ENCODE data around the gene ZSCAN5A.
"Not testable (repeated sequence)": the region's sequence is repeated elsewhere in the genome, so short reads cannot be mapped to it uniquely, and the experiment has no call there.

ZSCAN5A gene

DNA sequence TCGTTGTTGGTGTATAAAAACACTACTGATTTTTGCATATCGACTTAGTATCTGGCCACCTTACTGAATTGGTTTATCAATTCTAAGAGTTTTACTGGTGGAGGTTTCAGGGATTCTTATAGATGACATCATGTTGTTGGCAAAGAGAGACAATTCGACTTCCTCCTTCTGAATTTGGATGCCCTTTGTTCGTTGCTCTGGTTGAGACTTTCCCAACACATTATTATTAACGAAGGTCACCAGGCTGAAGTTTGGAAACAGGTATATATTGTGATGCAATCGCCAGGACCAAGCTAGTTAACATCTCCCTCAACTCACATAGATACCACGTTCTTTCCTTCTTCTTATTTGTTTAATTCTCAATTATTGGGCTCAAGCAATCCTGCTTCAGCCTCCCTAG lies 115.0 kb downstream of the ZSCAN5A start:
- no peak for DNase-seq

DNA sequence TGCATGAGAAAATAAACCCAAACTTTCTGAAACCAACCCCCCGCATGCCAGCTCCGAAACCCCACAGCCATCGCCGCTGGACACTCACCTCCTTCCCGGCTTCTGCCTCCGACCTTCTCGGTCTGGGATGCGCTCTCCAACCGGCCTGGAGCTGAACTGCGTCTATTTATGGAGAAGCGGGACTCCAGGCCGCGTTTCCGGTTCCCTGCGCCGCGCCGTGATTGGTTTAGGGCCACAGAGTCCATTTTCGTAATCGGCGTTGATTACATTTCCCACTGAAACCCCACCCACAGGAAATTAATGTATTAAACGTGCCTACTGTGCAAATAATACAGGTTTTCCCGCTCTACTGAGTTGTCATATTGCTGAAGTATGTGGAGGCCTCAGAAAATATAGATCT lies 117.0 kb downstream of the ZSCAN5A start, which contains the start of gene ZSCAN5B:
ZSCAN5B (minus strand) TSS at position 138 of the 400 bp plus-strand sequence. CDS start 4,731 bp downstream, outside the sequence.
- not testable (repeated sequence) for DNase-seq

- no peak for DNase-seq
Measured at GRCh38 chr19:56193981-56194640, 120.5 kb downstream of the ZSCAN5A start.

DNA sequence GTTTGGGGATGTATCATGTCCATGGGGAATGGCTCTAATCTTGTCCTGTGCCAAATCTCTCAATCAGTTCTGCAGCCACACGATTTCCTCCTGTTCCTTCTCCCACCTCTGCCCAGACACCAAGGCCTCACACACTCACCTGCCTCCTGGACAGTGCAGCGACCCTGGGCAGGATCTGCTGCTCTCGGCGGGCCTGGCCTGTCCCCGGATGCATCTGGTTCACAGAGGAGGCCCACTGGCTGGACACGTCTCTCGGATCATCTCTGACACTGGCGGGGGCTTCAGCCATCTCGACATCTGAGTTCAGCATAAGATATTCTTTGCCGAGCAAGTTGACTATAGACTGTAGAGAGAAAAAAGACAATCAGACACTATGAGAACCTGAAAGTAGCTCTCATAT lies 122.9 kb downstream of the ZSCAN5A start:
- no peak for DNase-seq

DNA sequence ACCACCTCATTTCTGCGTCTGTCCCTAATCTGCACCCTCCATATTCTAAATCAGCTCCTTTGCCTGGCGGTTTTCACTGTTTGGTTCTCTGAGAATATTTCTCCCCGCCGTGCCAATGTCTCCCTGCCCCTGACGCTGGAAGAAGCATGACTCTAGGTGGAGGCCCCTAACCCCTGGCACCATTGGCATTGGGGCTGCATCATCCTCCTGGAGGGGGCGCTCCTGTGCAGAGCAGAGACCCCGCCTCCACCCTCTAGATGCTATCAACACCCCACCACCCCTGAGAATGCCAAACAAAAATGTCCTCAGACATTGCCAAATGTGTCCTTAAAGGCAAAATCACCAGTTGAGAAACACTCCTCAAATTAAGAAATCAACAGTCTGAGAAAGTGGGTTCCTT lies 123.5 kb downstream of the ZSCAN5A start:
- no peak for DNase-seq

GRCh38 chr19:56189785-56190184 lies 124.9 kb downstream of the ZSCAN5A start:
- no peak for DNase-seq

DNA sequence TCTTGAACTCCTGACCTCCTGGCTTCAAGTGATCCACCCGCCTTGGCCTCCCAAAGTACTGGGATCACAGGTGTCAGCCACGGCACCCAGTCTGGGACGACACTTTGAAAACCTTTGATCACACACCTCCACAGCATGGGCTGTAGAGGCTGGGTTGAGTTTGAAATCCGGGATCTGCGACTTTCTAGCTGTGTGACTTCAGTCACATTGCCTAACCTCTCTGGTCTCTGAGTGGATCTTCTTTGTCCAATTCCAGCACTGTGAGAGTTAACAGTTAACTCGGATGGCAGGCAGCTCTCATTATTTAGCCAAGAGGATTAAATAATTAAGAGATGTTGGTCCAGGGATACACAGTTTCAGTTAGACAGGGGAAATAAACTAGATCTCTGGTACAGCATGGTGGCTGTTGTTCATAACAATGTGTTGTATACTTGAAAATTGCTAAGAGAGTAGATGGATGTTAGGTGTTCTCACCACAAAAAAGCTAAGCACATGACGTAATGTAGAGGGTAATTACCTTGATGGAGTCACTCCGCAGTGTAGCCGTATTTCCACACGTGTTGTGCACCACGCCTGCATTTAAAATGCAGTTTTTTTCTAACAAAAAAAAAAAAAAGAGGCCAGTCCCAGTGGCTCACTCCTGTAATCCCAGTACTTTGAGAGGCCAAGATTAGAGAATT lies 136.9 kb downstream of the ZSCAN5A start:
- DNase-seq = no peak

DNA sequence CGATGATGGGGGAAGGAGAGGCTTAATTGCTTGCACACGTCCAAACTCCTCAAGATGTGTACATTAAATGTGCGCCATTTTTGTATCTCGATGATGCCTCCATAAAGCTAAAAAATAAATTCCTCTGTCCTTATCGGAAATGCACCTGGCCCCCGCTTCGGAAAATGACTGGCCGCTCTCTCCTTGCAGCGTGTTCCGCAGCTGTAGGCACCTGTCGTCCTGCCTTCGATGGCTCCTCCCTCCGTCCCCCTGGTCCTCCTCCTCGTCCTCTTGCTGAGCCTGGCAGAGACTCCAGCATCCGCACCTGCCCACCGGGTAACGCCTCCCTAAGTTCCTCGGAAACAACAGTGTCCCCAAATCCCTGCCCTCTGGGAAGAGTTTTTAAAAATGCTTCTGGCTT lies 137.8 kb downstream of the ZSCAN5A start:
- no peak for DNase-seq

DNA sequence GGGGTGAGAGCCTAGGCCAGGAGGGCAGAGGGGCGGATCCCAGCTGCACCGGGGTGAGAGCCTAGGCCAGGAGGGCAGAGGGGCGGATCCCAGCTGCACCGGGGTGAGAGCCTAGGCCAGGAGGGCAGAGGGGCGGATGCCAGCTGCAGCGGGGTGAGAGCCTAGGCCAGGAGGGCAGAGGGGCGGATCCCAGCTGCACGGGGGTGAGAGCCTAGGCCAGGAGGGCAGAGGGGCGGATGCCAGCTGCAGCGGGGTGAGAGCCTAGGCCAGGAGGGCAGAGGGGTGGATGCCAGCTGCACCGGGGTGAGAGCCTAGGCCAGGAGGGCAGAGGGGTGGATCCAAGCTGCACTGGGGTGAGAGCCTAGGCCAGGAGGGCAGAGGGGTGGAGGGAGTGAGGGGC lies 138.3 kb downstream of the ZSCAN5A start:
- DNase-seq = not testable (repeated sequence)

- not testable (repeated sequence) for DNase-seq
Measured at GRCh38 chr19:56175861-56176307, 138.8 kb downstream of the ZSCAN5A start, which contains the start of gene GALP. TSS of gene GALP (plus strand) at chr19:56176008. CDS start at chr19:56177109, 1,101 bp downstream.

- DNase-seq = no peak
Measured at GRCh38 chr19:56174550-56174949, 140.1 kb downstream of the ZSCAN5A start.

DNA sequence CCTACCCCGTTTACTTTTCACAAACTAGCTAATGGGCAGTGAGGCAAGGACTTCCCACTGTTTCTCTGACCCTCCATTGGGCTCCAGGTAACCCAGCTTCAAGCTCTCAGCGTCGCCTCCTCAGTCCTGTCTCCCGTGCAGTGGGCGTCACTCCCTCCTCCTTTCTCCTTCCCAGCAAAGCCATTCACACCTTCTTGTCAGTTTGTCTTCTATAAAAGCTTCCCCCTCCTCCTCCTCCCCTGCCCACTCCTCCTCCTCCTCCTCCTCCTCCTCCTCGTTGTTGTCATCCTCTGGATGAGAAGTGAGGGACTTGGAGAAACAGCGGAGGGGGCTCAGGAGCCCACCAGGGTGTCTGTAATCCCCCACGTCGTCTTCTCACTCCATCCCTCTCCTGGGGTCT lies 140.6 kb downstream of the ZSCAN5A start:
- no peak for DNase-seq

Data from CD4-positive, alpha-beta T cell treated with Interleukin-6 for 4 hours (primary cell).